ENCODE results near the gene VAV3.
"Not testable (repeated sequence)": the region's sequence is repeated elsewhere in the genome, so short reads cannot be mapped to it uniquely, and the experiment has no call there.

The VAV3 gene

DNA sequence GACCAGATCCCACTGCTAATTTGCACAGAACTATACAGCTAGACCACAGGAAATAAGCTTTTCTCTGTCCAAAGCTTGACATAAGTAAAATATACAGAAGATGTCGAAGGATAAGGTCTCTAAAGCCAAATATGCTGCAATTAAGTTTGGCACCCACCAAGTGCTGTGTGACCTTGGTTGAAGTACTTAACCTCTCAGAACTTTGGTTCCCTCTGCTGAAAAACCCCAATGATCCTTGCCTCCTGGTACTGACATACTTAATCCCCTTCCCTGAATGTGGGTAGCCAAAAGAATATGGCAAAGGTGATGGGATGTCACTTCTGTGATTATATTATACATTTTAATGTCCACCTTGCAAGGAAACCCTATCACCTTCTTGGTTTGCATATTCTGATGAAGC lies 290.5 kb downstream of the VAV3 start:
- no peak for DNase-seq

- DNase-seq = no peak
Observed at GRCh38 chr1:107673006-107673405, 292.0 kb downstream of the VAV3 start.

DNA sequence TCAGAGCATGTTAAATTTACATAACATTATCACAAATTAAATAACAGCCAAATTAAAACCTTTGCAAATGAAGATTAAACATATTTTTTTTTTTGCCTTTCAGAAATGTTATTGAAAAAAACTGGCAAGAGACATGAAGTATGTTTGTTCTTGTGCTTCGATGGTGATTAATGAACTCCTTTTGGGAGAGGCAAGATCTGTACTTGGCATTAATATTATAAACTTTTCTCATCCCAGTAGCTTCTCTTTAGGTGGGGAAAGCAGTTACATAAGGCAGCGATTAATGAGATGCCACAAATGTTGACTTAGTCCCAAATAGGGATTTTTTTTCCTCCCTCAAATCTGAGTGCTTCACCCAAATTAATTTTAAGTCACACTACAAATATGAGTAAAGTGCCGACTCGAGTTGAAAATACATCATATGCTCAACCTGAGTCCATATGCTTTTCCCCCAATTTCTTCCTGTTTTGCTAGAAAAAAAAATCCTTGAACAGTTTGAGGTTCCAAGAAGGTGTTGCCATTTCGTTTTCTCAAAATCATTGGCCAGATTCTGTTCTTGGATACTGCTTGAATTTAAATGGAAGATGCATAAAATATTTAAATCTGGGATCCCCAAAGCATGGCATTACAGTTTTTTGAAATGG lies 294.5 kb downstream of the VAV3 start:
- no peak for DNase-seq

GRCh38 chr1:107669996-107670395 lies 295.0 kb downstream of the VAV3 start:
- peak; percentile 77 for DNase-seq

- no peak for DNase-seq
Observed at GRCh38 chr1:107668762-107669161, 296.2 kb downstream of the VAV3 start.

GRCh38 chr1:107666493-107666892 lies 298.5 kb downstream of the VAV3 start:
- DNase-seq = no peak

GRCh38 chr1:107664982-107665925 lies 299.7 kb downstream of the VAV3 start:
- DNase-seq = no peak

DNA sequence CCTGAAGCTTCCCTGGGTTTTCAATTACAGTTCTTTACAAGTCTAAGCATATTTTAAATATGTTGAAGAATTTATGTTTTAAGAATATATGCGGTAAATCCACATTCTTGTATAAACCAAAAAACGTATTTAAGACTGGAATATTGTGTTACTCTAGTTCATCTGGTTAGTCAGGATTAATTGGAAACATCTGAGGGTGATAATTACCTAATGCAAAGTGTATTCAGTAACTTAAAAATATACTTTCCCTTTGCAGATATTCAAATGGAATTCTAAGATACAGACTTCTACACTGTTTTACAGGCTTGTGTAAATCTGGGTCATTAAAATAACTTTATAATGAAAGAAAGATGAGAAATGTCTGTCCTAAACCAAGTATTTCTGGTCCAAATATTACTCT lies 302.0 kb downstream of the VAV3 start:
- DNase-seq = no peak

DNA sequence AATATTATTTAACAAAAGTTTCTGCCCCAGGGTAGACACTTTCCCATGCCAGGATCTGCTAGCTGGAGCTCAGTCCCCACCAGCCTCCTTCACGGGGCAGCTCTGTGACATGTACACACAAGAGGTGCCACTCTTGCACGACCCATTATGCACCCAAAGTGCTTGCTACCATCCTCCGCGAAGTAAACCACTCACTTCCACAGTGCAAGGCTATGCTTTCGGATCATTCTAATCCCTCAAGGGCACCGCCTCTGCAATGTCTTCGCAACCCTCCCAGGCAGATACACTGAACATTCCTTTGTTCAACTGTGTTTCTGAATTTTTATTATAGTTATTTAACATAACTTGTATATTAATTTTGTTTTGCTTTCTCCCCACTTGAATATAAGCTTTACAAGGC lies 303.8 kb downstream of the VAV3 start:
- DNase-seq = no peak

GRCh38 chr1:107659961-107660360 lies 305.0 kb downstream of the VAV3 start:
- no peak for DNase-seq

- no peak for DNase-seq
Observed at GRCh38 chr1:107657356-107657755, 307.6 kb downstream of the VAV3 start.

DNA sequence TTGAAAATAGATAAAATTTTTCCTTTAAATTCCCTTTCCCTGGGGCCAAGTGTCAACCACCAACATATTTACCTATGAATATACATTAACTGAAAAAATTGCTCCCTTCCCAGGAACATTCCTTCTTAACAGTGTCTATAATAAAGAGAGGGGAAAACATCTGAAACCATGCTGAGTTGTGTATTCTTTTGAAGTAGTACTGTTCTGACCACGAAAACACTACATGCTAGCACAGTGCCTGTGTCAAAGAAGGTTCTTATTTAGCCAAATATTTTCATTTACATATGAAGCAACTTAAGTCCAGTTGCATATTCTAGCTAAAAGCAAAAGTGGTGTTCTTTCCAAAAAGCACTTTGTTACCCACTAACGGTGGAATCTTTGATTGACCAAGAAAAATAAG lies 311.2 kb downstream of the VAV3 start:
- no peak for DNase-seq

GRCh38 chr1:107653005-107653404 lies 312.0 kb downstream of the VAV3 start:
- no peak for DNase-seq

DNA sequence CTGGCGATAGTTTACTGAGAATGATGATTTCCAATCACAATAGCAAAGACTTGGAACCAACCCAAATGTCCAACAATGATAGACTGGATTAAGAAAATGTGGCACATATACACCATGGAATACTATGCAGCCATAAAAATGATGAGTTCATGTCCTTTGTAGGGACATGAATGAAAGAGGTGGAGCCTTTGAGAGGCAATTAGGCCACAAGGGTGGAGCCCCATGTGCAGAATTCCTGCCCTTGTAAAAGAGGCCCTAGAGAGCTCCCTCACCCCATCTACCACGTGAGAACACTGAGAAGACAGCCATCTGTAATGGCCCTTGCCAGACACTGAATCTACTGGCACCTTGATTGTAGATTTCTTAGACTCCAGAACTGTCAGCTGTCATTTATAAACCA lies 314.2 kb downstream of the VAV3 start:
- not testable (repeated sequence) for DNase-seq

- DNase-seq = no peak
Observed at GRCh38 chr1:107649023-107649422, 316.0 kb downstream of the VAV3 start.

- DNase-seq = no peak
Observed at GRCh38 chr1:107648071-107648470, 316.9 kb downstream of the VAV3 start.

DNA sequence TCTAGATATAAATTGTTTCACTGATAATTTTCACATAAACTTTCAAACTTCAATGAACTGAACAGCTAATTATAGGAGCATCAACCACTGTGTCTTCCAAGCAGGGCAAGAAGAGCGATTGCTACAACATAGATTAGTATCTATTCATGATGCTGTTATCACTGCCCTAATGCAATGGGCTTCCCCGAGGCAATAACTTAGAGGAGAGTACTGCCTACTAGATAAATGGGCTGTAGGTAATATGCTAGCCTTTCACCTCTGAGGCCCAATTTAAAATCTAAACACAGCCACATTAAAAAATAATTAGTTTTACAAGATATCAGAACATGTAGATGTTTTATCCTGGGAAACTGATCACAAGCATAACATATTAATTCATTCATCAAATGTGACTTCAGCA lies 318.0 kb downstream of the VAV3 start:
- DNase-seq = no peak

GRCh38 chr1:107643766-107644165 lies 321.2 kb downstream of the VAV3 start:
- no peak for DNase-seq

DNA sequence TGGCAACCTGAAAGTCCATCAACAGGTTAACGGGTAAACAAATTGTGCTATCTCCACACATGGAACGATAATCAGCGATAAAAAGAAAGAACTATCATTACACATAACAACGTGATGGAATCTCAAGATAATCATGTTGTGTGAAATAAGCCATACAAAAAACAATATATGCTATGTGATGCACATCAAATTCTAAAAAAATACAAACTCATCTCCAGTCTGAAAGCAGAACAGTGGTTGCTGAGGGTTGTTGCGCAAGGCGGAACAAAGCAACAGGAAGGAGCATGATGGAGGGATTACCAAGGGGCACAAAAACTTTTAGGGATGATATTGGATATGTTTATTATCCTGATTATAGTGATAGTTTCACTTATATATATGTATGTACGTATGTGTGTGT lies 324.8 kb downstream of the VAV3 start:
- no peak for DNase-seq

DNA sequence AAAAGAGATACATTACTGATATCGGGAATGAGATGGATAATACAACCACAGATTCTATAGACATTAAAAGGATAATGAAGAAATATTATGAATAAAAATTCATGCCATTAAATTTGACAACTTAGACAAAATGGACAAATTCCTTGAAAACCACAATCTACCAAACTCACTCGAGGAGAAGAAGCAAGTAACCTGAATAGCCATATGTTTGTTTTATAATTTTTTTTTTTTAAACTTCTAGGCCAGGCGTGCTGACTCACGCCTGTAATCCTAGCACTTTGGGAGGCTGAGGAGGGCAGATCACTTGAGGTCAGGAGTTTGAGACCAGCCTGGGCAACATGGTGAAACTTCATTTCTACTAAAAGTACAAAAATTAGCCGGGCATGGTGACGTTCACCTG lies 327.9 kb downstream of the VAV3 start:
- DNase-seq = no peak

GRCh38 chr1:107633596-107633995 lies 331.4 kb downstream of the VAV3 start:
- no peak for DNase-seq

GRCh38 chr1:107626073-107626796 lies 338.7 kb downstream of the VAV3 start:
- no peak for DNase-seq

DNA sequence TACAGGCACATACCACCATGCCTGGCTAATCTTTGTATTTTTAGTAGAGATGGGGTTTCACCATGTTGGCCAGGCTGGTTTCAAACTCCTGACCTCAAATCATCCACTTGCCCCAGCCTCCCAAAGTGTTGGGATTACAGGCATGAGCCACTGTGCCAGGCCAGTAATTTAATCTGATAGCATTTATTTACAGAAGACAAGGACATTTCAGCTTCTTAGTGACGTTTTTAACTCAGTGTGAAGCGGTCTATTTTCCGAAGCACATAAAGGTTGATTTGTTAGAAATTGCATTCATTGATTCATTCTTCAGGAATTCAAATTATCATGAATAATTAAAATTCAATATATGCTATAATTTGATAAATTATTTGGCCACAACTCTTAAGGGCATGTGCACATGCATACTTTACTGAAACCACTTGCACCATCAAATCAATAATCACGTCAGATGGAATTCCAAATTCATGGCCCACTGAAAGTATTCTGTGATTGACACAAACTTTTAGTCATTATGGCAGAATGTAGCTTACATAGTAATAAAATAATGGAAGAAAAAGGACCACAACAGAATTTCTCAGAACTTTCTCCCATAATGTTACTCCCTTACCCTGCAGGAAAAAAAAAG lies 339.5 kb downstream of the VAV3 start:
- DNase-seq = no peak
